DND-41 (cell line): ENCODE measurements around the gene DAPP1.

ENCODE experiments used
- ATAC-seq: fragments of 200-7000 bp; cut with Tn5 transposase; 3 replicates; pipeline ENCODE4 v1.9.1; 2021; ENCODE audit warnings: low read depth; ENCODE audit not compliant: insufficient read depth
- DNase-seq: peaks from one replicate; pipeline ENCODE4 v3.0.0-alpha.2; 2020
- H2AFZ ChIP-seq: 2 replicates; pipeline ENCODE4 v1.6.0; 2012; ENCODE audit warnings: low read depth, low read length
- H3K27ac ChIP-seq: 2 replicates; pipeline ENCODE4 v1.5.1; 2012; ENCODE audit warnings: low read length, inconsistent platforms
- H3K27me3 ChIP-seq: fragments of 200-600 bp; sonication (generic); 2 replicates; pipeline ENCODE4 v1.6.0; 2012; ENCODE audit warnings: low read length, mild to moderate bottlenecking, inconsistent platforms; ENCODE audit not compliant: insufficient read depth, poor library complexity
- H3K36me3 ChIP-seq: 2 replicates; pipeline ENCODE4 v1.5.1; 2012; ENCODE audit warnings: low read length, inconsistent platforms; ENCODE audit not compliant: insufficient read depth
- H3K4me1 ChIP-seq: 2 replicates; pipeline ENCODE4 v1.5.1; 2012; ENCODE audit warnings: mild to moderate bottlenecking, low read length; ENCODE audit not compliant: insufficient read depth
- H3K4me2 ChIP-seq: 2 replicates; pipeline ENCODE4 v1.6.0; 2012; ENCODE audit warnings: mild to moderate bottlenecking, moderate library complexity, low read length, inconsistent platforms; ENCODE audit not compliant: insufficient read depth
- H3K4me3 ChIP-seq, 2 experiments: fragments of 200-600 bp in 1 of 2; shearing (Covaris generic) in 1 of 2; 2 replicates each; pipeline ENCODE4 v1.5.1; 2012 to 2016; ENCODE audit warnings: inconsistent platforms in 2 of 2, low read length in 2 of 2, mild to moderate bottlenecking in 2 of 2, low read depth in 1 of 2, moderate library complexity in 1 of 2
- H3K79me2 ChIP-seq: 2 replicates; pipeline ENCODE4 v1.6.0; 2012; ENCODE audit warnings: low read length, inconsistent platforms; ENCODE audit not compliant: insufficient read depth
- H3K9ac ChIP-seq: 2 replicates; pipeline ENCODE4 v1.6.0; 2012; ENCODE audit warnings: low read depth, mild to moderate bottlenecking, inconsistent platforms, low read length, moderate library complexity
- H3K9me3 ChIP-seq: 2 replicates; pipeline ENCODE4 v1.5.1; 2012; ENCODE audit warnings: low read length, moderate library complexity, mild to moderate bottlenecking, inconsistent platforms; ENCODE audit not compliant: insufficient read depth, severe bottlenecking
- H4K20me1 ChIP-seq: 2 replicates; pipeline ENCODE4 v1.6.0; 2012; ENCODE audit warnings: low read length; ENCODE audit not compliant: insufficient read depth
- EZH2 ChIP-seq: IDR thresholded peaks from 3 replicates; pipeline ENCODE4 v1.6.1; 2012; ENCODE audit warnings: borderline replicate concordance, low read depth, mild to moderate bottlenecking, moderate library complexity, low read length, inconsistent platforms; ENCODE audit not compliant: severe bottlenecking
- TF ChIP-seq, protein P1 (sequence below): IDR thresholded peaks from 2 replicates; pipeline ENCODE4 v1.5.1; 2012; ENCODE audit warnings: borderline replicate concordance, low read length, moderate library complexity, mild to moderate bottlenecking; ENCODE audit not compliant: poor library complexity, severe bottlenecking; ENCODE audit errors: extremely low read depth

DAPP1 gene

DNA sequence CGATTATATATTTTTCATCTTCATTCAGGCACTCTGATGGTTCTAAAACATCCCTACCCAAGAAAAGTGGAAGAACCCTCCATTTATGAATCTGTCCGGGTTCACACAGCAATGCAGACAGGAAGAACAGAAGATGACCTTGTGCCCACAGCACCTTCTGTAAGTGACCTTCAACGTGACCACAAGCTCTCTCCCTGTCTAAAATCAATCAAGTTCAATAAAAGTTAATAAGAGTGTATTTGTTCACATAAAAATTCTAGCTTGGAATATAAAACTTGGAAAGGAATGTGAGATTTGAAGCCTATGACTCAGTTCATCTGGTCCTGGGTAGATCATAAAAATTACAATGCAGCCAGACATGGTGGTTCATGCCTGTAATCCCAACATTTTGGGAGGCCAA is 36.6 kb downstream of the DAPP1 start:
- no peak for TF ChIP-seq EZH2
- TF ChIP-seq, protein P1, sequence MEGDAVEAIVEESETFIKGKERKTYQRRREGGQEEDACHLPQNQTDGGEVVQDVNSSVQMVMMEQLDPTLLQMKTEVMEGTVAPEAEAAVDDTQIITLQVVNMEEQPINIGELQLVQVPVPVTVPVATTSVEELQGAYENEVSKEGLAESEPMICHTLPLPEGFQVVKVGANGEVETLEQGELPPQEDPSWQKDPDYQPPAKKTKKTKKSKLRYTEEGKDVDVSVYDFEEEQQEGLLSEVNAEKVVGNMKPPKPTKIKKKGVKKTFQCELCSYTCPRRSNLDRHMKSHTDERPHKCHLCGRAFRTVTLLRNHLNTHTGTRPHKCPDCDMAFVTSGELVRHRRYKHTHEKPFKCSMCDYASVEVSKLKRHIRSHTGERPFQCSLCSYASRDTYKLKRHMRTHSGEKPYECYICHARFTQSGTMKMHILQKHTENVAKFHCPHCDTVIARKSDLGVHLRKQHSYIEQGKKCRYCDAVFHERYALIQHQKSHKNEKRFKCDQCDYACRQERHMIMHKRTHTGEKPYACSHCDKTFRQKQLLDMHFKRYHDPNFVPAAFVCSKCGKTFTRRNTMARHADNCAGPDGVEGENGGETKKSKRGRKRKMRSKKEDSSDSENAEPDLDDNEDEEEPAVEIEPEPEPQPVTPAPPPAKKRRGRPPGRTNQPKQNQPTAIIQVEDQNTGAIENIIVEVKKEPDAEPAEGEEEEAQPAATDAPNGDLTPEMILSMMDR, result no peak
- H4K20me1 ChIP-seq, result no peaks in the 10 kb centered on the region
- ATAC-seq (no peak), DNase-seq (no peak)
- no peaks in the 10 kb centered on the region for H3K9me3 ChIP-seq
- H3K27ac ChIP-seq, result no peak overlapping the region
- no peak overlapping the region for H3K4me2 ChIP-seq
- no peaks in the 10 kb centered on the region for H3K79me2 ChIP-seq
- no peak overlapping the region for H3K9ac ChIP-seq
- peaks cover 2% of the 10 kb centered on the region for H3K27me3 ChIP-seq
- H3K36me3 ChIP-seq, result no peaks in the 10 kb centered on the region
- no peak overlapping the region for H3K4me3 ChIP-seq
- H3K4me1 ChIP-seq, result no peaks in the 10 kb centered on the region
- H2AFZ ChIP-seq, result no peak overlapping the region

DNA sequence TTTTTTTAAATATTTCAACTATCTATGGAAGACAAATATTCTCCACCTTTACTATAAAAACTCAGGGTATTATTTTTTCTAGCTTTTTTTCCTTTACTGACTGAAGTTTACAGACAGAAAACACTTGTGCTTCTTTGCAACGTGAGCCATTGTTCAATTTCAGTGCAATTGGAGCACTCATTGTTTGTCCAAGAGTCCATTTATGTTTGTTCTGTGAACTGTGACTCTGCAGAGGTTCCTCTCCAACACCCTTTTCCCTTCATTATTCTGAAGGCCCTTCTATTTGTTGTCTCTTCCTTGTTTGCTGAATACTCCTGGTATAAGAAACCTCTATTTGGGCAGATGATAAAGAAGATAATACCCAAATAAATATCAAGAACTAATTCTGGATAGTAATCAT is 37.4 kb downstream of the DAPP1 start:
- TF ChIP-seq, protein P1, result no peak
- no peak for TF ChIP-seq EZH2
- Histone ChIP-seq H3K79me2 (no peaks in the 10 kb centered on the region), H3K9me3 (no peaks in the 10 kb centered on the region), H3K9ac (no peak overlapping the region), H3K27ac (no peak overlapping the region), H3K27me3 (peaks cover 2% of the 10 kb centered on the region), H3K36me3 (no peaks in the 10 kb centered on the region), H2AFZ (no peak overlapping the region), H3K4me1 (no peaks in the 10 kb centered on the region), H4K20me1 (no peaks in the 10 kb centered on the region), H3K4me2 (no peak overlapping the region), H3K4me3 (no peak overlapping the region)
- no peak for ATAC-seq
- DNase-seq, result no peak

DNA sequence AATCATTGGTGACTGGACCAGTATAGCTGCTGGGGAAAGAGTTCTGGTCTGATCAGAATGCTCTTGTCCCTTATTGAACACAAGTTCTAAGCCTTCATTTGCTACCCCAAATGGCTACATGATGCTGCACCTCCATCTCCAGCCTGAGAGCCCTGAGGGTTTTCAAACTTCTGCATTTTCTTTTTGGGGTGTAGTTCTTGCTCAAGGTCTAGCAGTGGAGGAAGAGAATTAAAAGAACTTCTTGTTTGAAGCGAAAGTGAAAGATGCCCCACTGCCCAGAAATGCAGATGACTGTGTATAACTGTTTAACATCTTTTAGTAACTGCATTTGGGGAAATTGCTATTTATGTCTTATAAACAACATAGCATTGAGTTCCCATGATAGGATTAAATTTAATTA is 39.1 kb downstream of the DAPP1 start:
- Histone ChIP-seq H3K4me1 (no peaks in the 10 kb centered on the region), H2AFZ (no peak overlapping the region), H3K9me3 (no peaks in the 10 kb centered on the region), H3K79me2 (no peaks in the 10 kb centered on the region), H4K20me1 (no peaks in the 10 kb centered on the region), H3K4me2 (no peak overlapping the region), H3K27ac (no peak overlapping the region), H3K9ac (no peak overlapping the region), H3K27me3 (peaks cover 2% of the 10 kb centered on the region), H3K4me3 (no peak overlapping the region), H3K36me3 (no peaks in the 10 kb centered on the region)
- peak; percentile 48; the same call in 2 of the 3 replicates for ATAC-seq
- TF ChIP-seq EZH2, result no peak
- TF ChIP-seq, protein P1, result no peak
- DNase-seq, result no peak

DNA sequence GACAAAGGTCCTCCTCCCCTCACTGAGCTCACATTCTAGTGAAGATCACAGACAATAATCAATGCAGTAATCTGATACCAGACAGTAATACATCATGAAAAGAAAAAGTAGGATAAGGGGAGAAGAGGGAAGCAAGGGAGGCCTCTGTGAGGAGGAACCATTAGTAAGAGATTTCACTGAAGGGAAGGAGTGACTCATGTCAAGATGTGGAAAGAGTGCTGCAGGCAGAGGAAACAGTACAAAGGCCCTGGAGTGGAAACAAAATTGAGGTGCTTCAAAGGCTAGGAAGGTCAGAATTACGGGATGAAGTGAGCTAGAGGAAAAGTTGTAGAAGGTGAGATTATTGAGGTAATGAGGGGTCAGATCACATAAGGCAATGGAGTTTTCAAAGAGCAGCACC is 39.5 kb downstream of the DAPP1 start:
- TF ChIP-seq EZH2, result no peak
- TF ChIP-seq, protein P1, result no peak
- H3K27me3 ChIP-seq, result peaks cover 2% of the 10 kb centered on the region
- no peaks in the 10 kb centered on the region for H3K4me1 ChIP-seq
- no peak overlapping the region for H3K4me2 ChIP-seq
- no peak overlapping the region for H3K4me3 ChIP-seq
- ATAC-seq (no peak), DNase-seq (no peak)
- H4K20me1 ChIP-seq, result no peaks in the 10 kb centered on the region
- H3K9ac ChIP-seq, result no peak overlapping the region
- H3K36me3 ChIP-seq, result no peaks in the 10 kb centered on the region
- no peak overlapping the region for H2AFZ ChIP-seq
- no peaks in the 10 kb centered on the region for H3K79me2 ChIP-seq
- no peaks in the 10 kb centered on the region for H3K9me3 ChIP-seq
- H3K27ac ChIP-seq, result no peak overlapping the region
